K562 (cell line): Measurements from ENCODE around the gene ETS2. TPM values are rescaled to one million over a fixed set of nuclear protein-coding genes. Genes with fewer than 3 reads are reported as not detected.

Source experiments
- ATAC-seq: fragments of 200-7000 bp; cut with Tn5 transposase; 3 replicates; pipeline ENCODE4 v1.9.1; 2020; ENCODE audit warnings: moderate library complexity
- BruUV-seq: library from RNA; stranded (reverse); fragments of 400-500 nt; replicated peaks from 2 replicates; lab custom pipeline; 2021; lab: Mats Ljungman, UMichigan
- CTCF ChIA-PET: fragments of 300-600 bp; formaldehyde crosslinking; extraction: SDS; loops from one replicate; lab custom pipeline; 2021; ENCODE audit warnings: low intra/inter-chr PET ratio; lab: Yijun Ruan, JAX
- POLR2A ChIA-PET: fragments of 300-600, 350-650 bp; sonication (Branson Sonifier 250); formaldehyde crosslinking; extraction: SDS; loops from one replicate; lab custom pipeline; 2021; ENCODE audit warnings: antibody characterized with exemption, inconsistent platforms; lab: Yijun Ruan, JAX
- DNase-seq, 4 experiments: peaks; one replicate each; pipeline versions ENCODE4 v3.0.0 to v3.0.0-alpha.2; 2011 to 2018; ENCODE audit warnings: low spot score in 3 of 4, mixed read lengths in 3 of 4; ENCODE audit errors: extremely low read depth in 1 of 4
- FAIRE-seq: peaks from 2 replicates; lab custom pipeline; 2011; peaks lifted over from hg19 to GRCh38; lab: Jason Lieb, UNC
- H2AFZ ChIP-seq: 2 replicates; pipeline ENCODE4 v1.6.0; 2011; ENCODE audit warnings: low read depth, low read length, control low read depth, inconsistent platforms
- H3K27ac ChIP-seq: fragments of 200-600 bp; 3 replicates; pipeline ENCODE4 v1.8.0; 2011; ENCODE audit warnings: low read depth, mild to moderate bottlenecking, control low read depth, inconsistent platforms, low read length, moderate library complexity, mixed read lengths; ENCODE audit errors: extremely low read depth
- H3K27me3 ChIP-seq, 2 experiments: fragments of 300-600 bp in 1 of 2; 2 replicates in 1 of 2; 3 replicates in 1 of 2; pipeline versions ENCODE4 v1.6.0 to v1.8.0; 2011; ENCODE audit warnings: inconsistent platforms in 2 of 2, low read length in 2 of 2, mild to moderate bottlenecking in 1 of 2, mixed read lengths in 1 of 2, moderate library complexity in 1 of 2; ENCODE audit not compliant: control insufficient read depth in 2 of 2, insufficient read depth in 2 of 2
- H3K36me3 ChIP-seq: fragments of 300-600 bp; 3 replicates; pipeline ENCODE4 v1.8.0; 2011; ENCODE audit warnings: mild to moderate bottlenecking, low read length, inconsistent platforms; ENCODE audit not compliant: control insufficient read depth, insufficient read depth
- H3K4me1 ChIP-seq, 2 experiments: fragments of 200-600 bp in 1 of 2; replicated peaks in 1 of 2; 2 replicates in 1 of 2; 3 replicates in 1 of 2; pipeline versions ENCODE4 v1.5.1 to v1.8.0; 2011; ENCODE audit warnings: inconsistent platforms in 2 of 2, low read length in 2 of 2, mild to moderate bottlenecking in 1 of 2, mixed read lengths in 1 of 2, moderate library complexity in 1 of 2; ENCODE audit not compliant: control insufficient read depth in 2 of 2, insufficient read depth in 2 of 2
- H3K4me2 ChIP-seq: 2 replicates; pipeline ENCODE4 v1.6.1; 2011; ENCODE audit warnings: low read length, control low read depth, inconsistent platforms, mixed read lengths; ENCODE audit not compliant: insufficient read depth
- H3K4me3 ChIP-seq: fragments of 200-600 bp; sonication (generic), shearing (Covaris generic); 2 replicates; pipeline ENCODE4 v1.5.1; 2016; ENCODE audit warnings: control low read depth, inconsistent platforms
- H3K79me2 ChIP-seq: fragments of 200-600 bp; 3 replicates; pipeline ENCODE4 v1.8.0; 2011; ENCODE audit warnings: low read length, inconsistent platforms; ENCODE audit not compliant: control insufficient read depth, insufficient read depth
- H3K9ac ChIP-seq, 2 experiments: 2 replicates each; pipeline versions ENCODE4 v1.6.0 to v1.6.1; 2011; ENCODE audit warnings: low read depth in 2 of 2, low read length in 2 of 2, control low read depth in 1 of 2, inconsistent platforms in 1 of 2, mild to moderate bottlenecking in 1 of 2, mixed read lengths in 1 of 2; ENCODE audit not compliant: insufficient read depth in 1 of 2
- H3K9me1 ChIP-seq: one replicate; pipeline ENCODE4 v1.6.0; 2011; ENCODE audit warnings: inconsistent platforms, mild to moderate bottlenecking, low read length, moderate library complexity; ENCODE audit not compliant: control insufficient read depth, insufficient read depth
- H3K9me3 ChIP-seq: replicated peaks from 2 replicates; pipeline ENCODE4 v1.5.1; 2011; ENCODE audit warnings: low read depth, low read length, inconsistent platforms; ENCODE audit not compliant: control insufficient read depth, insufficient read depth
- H4K20me1 ChIP-seq: replicated peaks from 2 replicates; pipeline ENCODE4 v1.6.1; 2011; ENCODE audit warnings: low read length, inconsistent platforms, mixed read lengths; ENCODE audit not compliant: control insufficient read depth, insufficient read depth
- BHLHE40 ChIP-seq: IDR thresholded peaks from 2 replicates; pipeline ENCODE4 v1.6.1; 2011; ENCODE audit warnings: low read length, improper control_type of control experiment
- DPF2 ChIP-seq: fragments of 450-650 bp; IDR thresholded peaks from 2 replicates; pipeline ENCODE4 v1.6.1; 2016
- E2F6 ChIP-seq, 2 experiments: IDR thresholded peaks; 2 replicates each; pipeline ENCODE4 v1.6.1; 2011; ENCODE audit warnings: borderline replicate concordance in 1 of 2, control low read depth in 1 of 2, low read depth in 1 of 2, low read length in 1 of 2, mild to moderate bottlenecking in 1 of 2, mixed read lengths in 1 of 2, moderate library complexity in 1 of 2; ENCODE audit not compliant: insufficient read depth in 1 of 2, insufficient read length in 1 of 2, poor library complexity in 1 of 2, severe bottlenecking in 1 of 2; ENCODE audit errors: extremely low read depth in 1 of 2
- HMBOX1 ChIP-seq: sonication (generic); IDR thresholded peaks from 2 replicates; pipeline ENCODE4 v1.6.1; 2016
- JUND ChIP-seq, 2 experiments: IDR thresholded peaks; 2 replicates in 1 of 2; 3 replicates in 1 of 2; pipeline ENCODE4 v1.6.1; 2011; ENCODE audit warnings: borderline replicate concordance in 2 of 2, low read depth in 2 of 2, low read length in 2 of 2, improper control_type of control experiment in 1 of 2, missing biosample characterization in 1 of 2, missing genetic modification characterization in 1 of 2, missing genetic modification reagents in 1 of 2
- MECOM ChIP-seq: fragments of 250-450 bp; sonication (Bioruptor Pico); IDR thresholded peaks from 2 replicates; pipeline ENCODE4 v1.8.0; 2022; ENCODE audit warnings: inconsistent platforms
- MYC ChIP-seq, 2 experiments: fragments of 250-450 bp in 1 of 2; sonication (Bioruptor Pico) in 1 of 2; IDR thresholded peaks; 2 replicates each; pipeline versions ENCODE4 v1.5.1 to v1.6.1; 2012 to 2021; ENCODE audit warnings: low read depth in 2 of 2, borderline replicate concordance in 1 of 2, improper control_type of control experiment in 1 of 2, low read length in 1 of 2, mild to moderate bottlenecking in 1 of 2, moderate library complexity in 1 of 2
- NFE2 ChIP-seq: IDR thresholded peaks from 2 replicates; pipeline ENCODE4 v1.6.1; 2014; ENCODE audit warnings: antibody characterized with exemption, low read depth
- NFIX ChIP-seq: fragments of 250-450 bp; sonication (Bioruptor Pico); IDR thresholded peaks from 2 replicates; pipeline ENCODE4 v1.4.0; 2020; ENCODE audit warnings: low read depth, mild to moderate bottlenecking, moderate library complexity
- RCOR1 ChIP-seq, 2 experiments: IDR thresholded peaks; 2 replicates each; pipeline ENCODE4 v1.6.1; 2012; ENCODE audit warnings: low read depth in 2 of 2, low read length in 2 of 2, borderline replicate concordance in 1 of 2, improper control_type of control experiment in 1 of 2
- RNF2 ChIP-seq: sonication (generic); IDR thresholded peaks from 2 replicates; pipeline ENCODE4 v1.6.1; 2016
- SMARCB1 ChIP-seq: IDR thresholded peaks from 2 replicates; pipeline ENCODE4 v1.6.1; 2011; ENCODE audit warnings: improper control_type of control experiment, low read depth; ENCODE audit not compliant: insufficient read length
- ZMIZ1 ChIP-seq, 2 experiments: fragments of 150-350 bp in 1 of 2; IDR thresholded peaks; 2 replicates each; pipeline ENCODE4 v1.6.1; 2012 to 2016; ENCODE audit warnings: low read depth in 2 of 2, low read length in 2 of 2, mild to moderate bottlenecking in 1 of 2, moderate library complexity in 1 of 2
- ZSCAN29 ChIP-seq: fragments of 450-650 bp; IDR thresholded peaks from 2 replicates; pipeline ENCODE4 v1.6.1; 2017
- WGBS: fragments of 100-300 bp; shearing (Covaris generic); methylation state at CpG from one replicate; pipeline ENCODE4 v1.1.6; 2016; ENCODE audit warnings: low coverage, mixed read lengths; ENCODE audit not compliant: insufficient coverage; ENCODE audit errors: missing lambda C conversion rate; 5-methylcytosine and 5-hydroxymethylcytosine counted together
- in situ Hi-C: fragments of 300-500 bp; cut with MboI; formaldehyde crosslinking; loops from 4 replicates; pipeline ENCODE4 v1.15.0; 2018; ENCODE audit warnings: inconsistent platforms, mixed read lengths
- intact Hi-C: fragments of 100-400 bp; cut with micrococcal nuclease; formaldehyde crosslinking; loops from 2 replicates; pipeline ENCODE4 v1.14.2; 2022
- polyA plus RNA-seq, 8 experiments: library from polyadenylated mRNA; depleted of rRNA in 4 of 8; stranded (reverse) in 5 of 8; unstranded in 3 of 8; fragments of >200 nt; fragmentation: Nextera tagmentation in 2 of 8; fragmentation: Illumina TruSeq in 1 of 8; extraction: Ambion mirVana in 2 of 8; extraction: Trizol in 1 of 8; gene quantifications; 2 replicates each; pipeline versions ENCODE4 v1.2.1 to v1.2.3, GENCODE V29; 2011 to 2014; ENCODE audit warnings: inconsistent platforms in 1 of 8, missing spikeins in 1 of 8
- total RNA-seq, 7 experiments: library from RNA; depleted of rRNA in 6 of 7; stranded (reverse); fragments of >200 nt in 6 of 7; fragmentation: Illumina TruSeq in 2 of 7; extraction: Trizol in 2 of 7; gene quantifications; 2 replicates each; pipeline versions ENCODE4 v1.2.1 to v1.2.3, GENCODE V29; 2011 to 2021; ENCODE audit warnings: low replicate concordance in 1 of 7

The ETS2 gene
- total and polyA plus RNA-seq, 9 of the 15 experiments (the other 6 are each of a cell fraction or from before 2014, with no cell fraction given) = 1.7 to 24.4 (median 12.2) TPM

- Histone ChIP-seq H3K4me3 (no peak overlapping the region), H3K9me3 (no peaks in the 10 kb centered on the region), H3K9ac (no peak overlapping the region), H3K79me2 (peaks cover under 1% of the 10 kb centered on the region), H4K20me1 (no peaks in the 10 kb centered on the region), H3K4me1 (peaks cover 41 to 61% of the 10 kb centered on the region in 2 experiments), H3K36me3 (no peaks in the 10 kb centered on the region), H3K4me2 (no peak overlapping the region), H3K27me3 (no peaks in the 10 kb centered on the region), H3K9me1 (no peaks in the 10 kb centered on the region), H2AFZ (peak overlapping the region; percentile 5), H3K27ac (no peak overlapping the region)
- CTCF ChIA-PET = interaction anchor here (0.7 kb wide), 1 partner anchor 767 kb away, joined by 3 read pairs; no protein-coding TSS in a partner anchor
- in situ Hi-C loops = no loop called here
- no TSS peak for BruUV-seq
- intact Hi-C loops = loop anchor here (10.0 kb wide), 1 partner anchor 114 kb away; no protein-coding TSS in a partner anchor
- FAIRE-seq (no peak), DNase-seq (peak in 2 of 4 experiments; percentile 49 to 51), ATAC-seq (no peak)
- 25% methylated on average over 12 of the region's 12 CpGs for WGBS
- POLR2A ChIA-PET = interaction anchor here (1.2 to 1.4 kb wide), 2 partner anchors 8 to 14 kb away, joined by 3 to 6 read pairs; no protein-coding TSS in a partner anchor
- TF ChIP-seq E2F6 (IDR thresholded peaks at IDR 0.05; ENCODE audit: borderline replicate concordance in 1 of 2, extremely low read depth in 1 of 2, insufficient read depth in 1 of 2, insufficient read length in 1 of 2, low read depth in 1 of 2, low read length in 1 of 2, poor library complexity in 1 of 2, severe bottlenecking in 1 of 2) (peak in 1 of 2 experiments; percentile 51), NFIX (CRISPR knock-in tag) (no peak), ZMIZ1 (IDR thresholded peaks at IDR 0.05; ENCODE audit: low read depth in 2 of 2, low read length in 2 of 2) (no peak), SMARCB1 (no peak), MECOM (CRISPR knock-in tag) (peak; percentile 55; the same call in 1 of the 2 replicates), DPF2 (peak; percentile 44; the same call in 1 of the 2 replicates), HMBOX1 (peak; percentile 94), BHLHE40 (no peak), JUND (IDR thresholded peaks at IDR 0.05; ENCODE audit: borderline replicate concordance, low read depth, low read length) (peak; percentile 48), JUND (tag; IDR thresholded peaks at IDR 0.05; ENCODE audit: borderline replicate concordance, low read depth, low read length) (peak; percentile 46; the same call in 2 of the 3 replicates), NFE2 (0 out of 2 replicates have a peak, but pooled peaks have one; percentile 28), MYC (IDR thresholded peaks at IDR 0.05; ENCODE audit: low read depth, low read length) (peak; percentile 31; the same call in 1 of the 2 replicates), MYC (CRISPR knock-in tag; IDR thresholded peaks at IDR 0.05; ENCODE audit: borderline replicate concordance, low read depth) (no peak), RNF2 (peak; percentile 42; the same call in 1 of the 2 replicates), RCOR1 (IDR thresholded peaks at IDR 0.05; ENCODE audit: borderline replicate concordance in 1 of 2, low read depth in 2 of 2, low read length in 2 of 2) (peak in 1 of 2 experiments; percentile 43; a peak in 1 of 4 replicates), ZSCAN29 (no peak)
Observed at GRCh38 chr21:38800924-38801744, 4.6 kb upstream of the ETS2 start.
